Left forelimb (tissue), 1 donor: ENCODE results near the gene RAX2.

Experiments used
- DNase-seq: peaks from one replicate; pipeline ENCODE4 v3.0.0-alpha.2; 2018; ENCODE audit warnings: low spot score

RAX2 gene

DNA sequence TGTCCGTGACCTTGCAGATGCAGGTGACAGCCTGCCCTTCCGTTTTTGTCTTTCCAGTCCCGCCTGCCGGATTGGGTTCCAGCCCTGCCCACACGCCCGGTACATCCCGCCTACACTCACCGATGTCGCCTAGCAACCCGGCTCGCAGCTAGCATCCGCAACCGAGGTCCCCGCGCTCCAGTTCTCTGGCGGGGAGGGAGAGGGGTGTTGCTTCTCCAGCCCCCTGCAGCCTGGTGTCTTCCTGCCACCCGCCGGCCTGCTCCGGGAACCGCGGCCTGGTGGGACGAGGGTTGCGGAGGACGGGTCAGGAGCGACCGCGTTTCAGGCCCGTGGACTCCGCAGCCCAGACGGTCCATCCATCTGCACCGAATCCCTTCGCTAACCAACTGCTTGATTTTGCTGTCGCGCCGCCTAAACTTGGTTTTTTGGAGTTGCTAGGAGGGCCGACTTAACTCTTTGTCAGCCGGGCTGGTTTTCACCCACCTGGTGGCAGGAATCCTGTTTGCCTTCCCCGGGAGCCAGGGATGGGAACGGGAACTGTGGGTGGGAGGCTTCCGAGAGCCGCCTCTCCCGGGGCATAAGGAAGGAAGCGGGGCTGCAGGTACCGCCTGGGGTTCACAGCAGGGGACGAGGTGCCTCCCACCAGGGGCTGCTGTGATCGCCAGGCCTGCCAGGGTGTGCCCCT, 29.5 kb upstream of the RAX2 start:
- DNase-seq = no peak

DNA sequence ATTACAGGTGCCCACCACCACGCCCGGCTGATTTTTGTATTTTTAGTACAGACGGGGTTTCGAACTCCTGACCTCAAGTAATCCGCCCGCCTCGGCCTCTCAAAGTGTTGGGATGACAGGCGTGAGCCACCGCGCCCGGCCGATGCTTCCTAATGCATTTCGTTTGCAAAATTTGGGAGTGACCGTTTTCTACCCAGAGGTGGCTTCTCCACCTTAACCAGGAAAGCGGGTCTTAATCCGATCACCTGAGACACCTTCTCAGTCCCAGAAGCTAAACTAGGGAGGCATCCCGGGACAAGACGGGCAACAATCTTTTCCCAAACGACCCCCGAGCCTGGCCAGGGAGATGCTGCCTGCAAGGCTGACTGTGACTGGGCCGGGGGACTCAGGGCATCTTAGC, 29.0 kb upstream of the RAX2 start:
- DNase-seq = peak; percentile 55

DNA sequence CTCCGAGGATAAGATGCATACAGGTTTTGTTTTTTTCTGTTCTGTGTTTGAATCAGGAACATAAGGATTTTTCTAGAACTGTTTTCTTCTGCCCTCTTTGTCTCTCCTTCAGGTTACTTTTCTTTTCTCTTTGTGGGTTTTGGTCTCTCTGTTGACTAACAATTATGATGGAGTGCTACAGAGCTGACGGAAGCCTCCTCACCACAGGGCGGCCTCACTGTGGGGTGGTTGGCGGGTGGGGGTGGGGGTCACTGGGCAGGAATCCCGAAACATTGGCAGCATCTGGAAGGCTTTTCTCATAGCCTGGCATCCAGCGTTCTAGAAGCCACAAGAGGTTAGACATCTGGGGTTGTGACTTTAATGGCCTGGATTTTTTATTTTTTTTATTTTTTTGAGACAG, 26.1 kb upstream of the RAX2 start:
- DNase-seq = no peak

DNA sequence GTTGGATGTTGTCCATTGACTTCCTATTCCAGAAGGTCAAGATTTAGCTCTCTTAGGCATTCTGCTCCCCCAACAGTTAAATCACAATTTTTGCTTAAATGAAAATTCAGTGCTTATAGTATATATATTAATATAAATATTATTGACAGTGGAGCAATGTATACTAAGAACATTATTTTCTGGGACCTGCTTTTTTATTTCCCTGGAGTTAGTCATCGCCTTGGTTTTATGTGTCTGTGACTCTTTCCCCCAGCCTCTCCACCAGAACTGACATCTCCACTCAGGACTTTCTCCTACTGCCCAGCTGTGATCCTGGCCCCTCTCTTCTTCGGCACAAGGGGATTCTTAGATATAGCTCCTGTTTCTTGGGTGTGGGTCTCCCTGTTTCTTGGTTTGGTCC, 24.3 kb upstream of the RAX2 start:
- DNase-seq = no peak

DNA sequence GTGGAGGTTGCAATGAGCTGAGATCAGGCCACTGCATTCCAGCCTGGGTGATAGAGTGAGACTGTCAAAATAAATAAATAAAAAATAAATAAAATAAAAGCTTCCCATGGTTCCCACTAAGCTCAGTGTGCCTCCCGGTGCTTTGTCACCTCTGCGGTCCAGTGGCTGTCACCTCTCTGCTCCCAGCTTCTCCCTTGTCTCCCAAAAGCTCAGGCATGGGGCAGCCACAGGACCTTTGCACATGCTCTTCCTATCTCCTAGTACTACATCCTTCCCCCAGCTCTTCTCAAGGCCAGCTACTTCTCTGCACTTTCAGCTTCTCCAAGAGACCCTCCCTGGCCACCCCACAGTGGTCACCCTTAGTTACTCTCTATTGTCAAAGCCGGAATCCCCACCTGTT, 21.8 kb upstream of the RAX2 start:
- no peak for DNase-seq

DNA sequence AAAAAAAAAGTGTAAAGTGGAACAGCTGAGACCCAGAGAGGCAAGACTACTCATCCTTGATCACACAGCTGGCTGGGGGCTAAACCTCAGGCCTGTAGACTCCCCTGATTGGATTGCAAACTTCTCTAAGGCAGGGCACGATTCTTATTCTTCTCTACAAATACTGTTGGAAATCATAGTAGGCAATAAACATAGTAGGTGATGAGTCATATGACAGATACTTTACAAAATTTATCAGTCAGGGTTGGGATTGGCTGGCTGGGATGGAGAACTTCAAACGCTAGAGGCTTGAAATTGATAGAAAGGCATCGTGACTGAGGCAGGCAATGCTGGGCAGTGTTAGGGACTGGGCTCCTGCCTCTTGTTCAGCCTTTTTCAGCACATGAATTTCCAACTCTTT, 20.1 kb upstream of the RAX2 start:
- DNase-seq = no peak

DNA sequence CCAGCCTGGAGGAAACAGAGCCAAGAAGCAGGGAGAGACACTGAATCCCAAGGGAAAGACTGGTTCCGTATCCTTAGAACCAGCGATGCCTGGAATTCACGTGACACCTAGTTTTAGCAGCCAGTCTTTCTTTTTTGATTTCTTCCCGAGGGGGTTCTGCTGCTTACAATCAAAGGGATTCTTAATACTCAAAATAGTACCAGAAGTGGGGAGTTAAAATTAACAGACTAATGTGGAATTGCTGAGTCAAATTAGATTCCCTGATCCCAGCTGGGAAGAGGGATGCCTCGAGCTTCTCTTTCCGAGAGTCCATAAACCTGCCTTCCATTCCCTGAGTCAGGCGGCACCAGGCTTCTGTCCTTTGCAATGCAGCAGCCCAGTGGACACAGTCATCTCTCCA, 18.9 kb upstream of the RAX2 start:
- no peak for DNase-seq

DNA sequence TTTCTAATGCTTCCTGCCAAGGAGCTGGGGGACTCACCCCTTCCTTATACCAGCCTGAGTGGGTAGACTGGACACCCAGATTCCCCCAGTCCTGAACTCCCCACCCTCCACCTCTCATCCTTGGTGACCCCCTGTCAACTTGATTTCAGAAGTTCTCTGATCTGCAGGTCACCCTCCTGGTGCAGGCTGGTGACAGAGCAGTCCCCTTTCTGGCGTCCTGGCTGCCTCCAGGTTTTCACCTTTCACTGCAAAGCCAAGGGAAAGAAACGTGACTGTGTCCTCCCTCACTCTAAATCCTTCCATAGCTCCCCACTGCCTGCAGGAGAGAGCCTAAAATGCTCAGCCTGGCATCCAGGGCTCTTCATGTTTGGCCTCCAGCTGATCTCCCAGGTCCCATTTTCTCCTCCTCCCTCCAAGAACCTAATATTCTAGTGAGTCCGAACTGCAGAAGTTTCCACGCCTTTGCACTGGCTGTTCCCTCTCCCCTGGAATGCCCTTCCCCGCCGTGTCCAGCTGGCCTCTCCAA, 18.2 kb upstream of the RAX2 start:
- no peak for DNase-seq

DNA sequence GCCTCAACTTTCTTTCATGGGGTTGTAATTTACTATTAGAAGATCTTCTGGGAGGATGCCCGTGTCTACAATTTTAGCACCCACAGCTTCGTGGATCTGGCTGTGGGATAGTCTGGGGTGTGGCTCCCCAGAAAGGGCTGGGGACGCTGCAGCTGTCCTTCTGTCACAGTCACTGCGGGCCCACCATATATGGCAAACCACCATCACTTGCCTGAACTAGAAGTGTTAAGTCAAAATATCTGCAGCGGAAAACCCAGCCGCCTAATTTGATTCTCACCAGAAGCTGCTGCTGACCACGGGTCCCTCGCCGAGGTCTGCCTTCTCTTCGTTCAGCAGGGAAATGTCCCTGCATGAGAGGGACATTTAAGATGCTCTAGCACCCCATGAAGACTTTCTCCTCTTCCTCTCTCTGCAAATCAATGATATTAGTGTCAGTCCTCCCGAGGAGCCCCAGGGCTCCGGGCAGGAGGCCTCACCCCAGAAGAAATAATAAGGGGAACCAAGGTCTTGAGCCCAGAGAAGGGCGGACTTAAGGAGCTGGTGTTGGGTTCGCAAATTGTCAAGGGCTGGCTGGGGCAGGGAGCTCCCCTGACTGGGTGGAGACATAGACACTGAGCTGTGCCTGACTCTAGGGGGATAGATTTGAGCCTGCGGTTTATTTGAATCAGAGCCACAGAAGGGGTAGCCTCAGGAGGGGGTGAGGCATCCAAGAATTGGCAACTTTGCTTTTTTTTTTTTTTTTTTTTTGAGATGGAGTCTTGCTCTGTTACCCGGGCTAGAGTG, 17.2 kb upstream of the RAX2 start:
- DNase-seq = no peak

DNA sequence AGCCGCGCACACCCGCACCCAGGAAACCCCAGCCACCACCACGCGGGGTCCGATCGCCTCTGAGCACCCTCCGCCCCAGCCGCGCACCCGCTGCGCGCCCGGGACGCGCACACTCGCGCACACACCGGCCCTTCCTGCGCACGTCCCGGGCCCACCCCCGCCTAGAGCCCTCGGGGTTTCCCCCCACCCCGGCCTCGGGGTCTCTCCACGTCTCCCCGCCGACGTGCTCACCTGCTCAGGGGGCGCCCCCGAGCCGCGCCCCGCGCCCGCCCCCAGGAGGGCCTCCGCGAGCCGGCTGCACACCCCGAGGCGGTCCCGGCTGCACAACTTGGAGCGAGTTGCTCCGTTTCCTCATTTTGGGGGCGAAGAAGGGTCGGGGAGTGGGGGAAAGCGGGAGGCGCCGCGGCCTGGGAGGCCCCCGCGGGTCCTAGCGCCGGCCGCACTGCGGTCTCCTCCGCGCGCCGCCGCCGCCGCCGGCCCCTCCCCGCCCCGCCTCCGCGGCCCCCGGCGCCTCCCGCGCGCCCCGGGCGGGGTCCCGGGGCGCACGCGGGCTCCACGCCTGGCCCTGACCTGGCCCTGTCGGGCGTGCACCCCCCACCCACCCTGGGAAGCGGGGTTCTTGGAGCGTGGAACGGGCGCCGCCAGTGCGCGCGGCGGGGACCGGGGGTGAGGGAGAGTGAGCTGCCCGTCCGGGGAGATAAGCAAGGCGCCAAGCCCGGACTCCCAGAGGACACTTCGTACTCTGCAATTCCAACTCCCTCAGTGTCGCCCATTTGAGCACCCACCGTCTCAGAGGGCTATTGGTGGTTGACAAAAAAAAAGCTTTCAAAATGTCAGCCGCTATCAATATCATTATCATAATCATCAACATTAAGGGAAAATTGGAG, 14.2 kb upstream of the RAX2 start, which contains the start of gene MATK:
TSS of gene MATK (minus strand) at position 444 of the 887 bp plus-strand sequence. CDS start 1,246 bp downstream, outside the sequence.
- no peak for DNase-seq

DNA sequence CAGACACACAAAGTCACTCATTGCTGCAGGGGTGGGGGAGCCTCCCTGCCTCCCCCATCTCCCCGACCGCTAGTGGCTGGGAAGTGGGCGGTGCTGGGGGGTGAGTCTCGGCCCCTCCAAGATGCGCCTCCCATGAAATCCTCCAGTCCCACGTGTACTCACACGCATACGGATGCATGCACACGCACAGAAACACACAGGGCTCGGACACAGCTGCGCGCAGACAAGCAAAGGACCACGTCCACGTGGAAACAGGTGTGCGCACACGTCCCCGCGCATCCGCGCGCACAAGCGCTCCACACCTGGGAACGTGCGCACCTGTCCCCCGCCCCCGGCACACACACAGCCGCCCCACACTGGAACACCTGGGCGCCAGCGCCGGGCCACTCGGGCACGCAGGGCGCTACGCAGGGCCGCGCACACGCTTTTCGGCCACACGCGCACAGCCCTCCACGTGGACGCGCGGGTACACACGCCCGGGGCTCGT, 13.5 kb upstream of the RAX2 start:
- DNase-seq = no peak

DNA sequence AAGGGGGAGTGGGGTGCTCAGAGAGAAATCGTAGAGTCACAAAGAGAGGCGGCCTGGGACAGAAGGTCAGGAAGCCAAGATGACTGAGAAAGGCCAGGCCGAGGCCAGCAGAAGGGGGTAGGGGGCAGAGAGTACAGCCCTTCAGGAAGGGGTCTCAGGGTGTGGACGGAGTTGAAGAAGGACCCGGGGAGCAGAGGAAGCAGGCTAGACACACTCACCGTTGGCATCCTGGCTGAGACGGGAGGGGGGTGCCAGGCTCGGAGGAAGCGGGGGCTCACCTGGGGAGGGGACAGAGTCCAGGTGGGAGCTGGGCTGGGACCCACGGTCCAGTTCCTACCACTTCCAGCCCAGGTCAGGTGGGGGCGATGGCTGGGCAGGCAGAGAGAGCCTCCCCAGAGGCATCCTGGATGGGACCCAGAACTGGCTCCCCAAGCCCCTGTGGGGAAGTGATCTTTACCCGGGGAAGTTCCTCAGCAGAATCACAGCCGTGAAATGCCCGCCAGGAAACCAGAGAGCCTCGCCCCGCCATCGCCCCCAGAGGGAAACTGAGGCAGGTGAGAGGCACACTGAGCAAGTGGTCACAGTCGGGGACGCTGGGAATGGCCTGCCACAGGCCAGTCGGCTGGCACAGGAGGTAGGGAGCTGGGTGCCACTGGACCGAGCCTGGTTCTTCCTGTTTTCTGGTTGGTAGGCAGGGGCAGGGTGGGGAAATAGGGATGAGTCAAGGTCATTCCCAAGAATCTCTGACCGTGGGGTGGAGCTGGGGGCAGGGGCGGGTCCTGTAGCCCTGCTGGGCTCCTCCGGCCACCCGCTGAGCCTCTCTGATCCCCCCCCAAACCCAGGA, 12.8 kb upstream of the RAX2 start:
- no peak for DNase-seq

DNA sequence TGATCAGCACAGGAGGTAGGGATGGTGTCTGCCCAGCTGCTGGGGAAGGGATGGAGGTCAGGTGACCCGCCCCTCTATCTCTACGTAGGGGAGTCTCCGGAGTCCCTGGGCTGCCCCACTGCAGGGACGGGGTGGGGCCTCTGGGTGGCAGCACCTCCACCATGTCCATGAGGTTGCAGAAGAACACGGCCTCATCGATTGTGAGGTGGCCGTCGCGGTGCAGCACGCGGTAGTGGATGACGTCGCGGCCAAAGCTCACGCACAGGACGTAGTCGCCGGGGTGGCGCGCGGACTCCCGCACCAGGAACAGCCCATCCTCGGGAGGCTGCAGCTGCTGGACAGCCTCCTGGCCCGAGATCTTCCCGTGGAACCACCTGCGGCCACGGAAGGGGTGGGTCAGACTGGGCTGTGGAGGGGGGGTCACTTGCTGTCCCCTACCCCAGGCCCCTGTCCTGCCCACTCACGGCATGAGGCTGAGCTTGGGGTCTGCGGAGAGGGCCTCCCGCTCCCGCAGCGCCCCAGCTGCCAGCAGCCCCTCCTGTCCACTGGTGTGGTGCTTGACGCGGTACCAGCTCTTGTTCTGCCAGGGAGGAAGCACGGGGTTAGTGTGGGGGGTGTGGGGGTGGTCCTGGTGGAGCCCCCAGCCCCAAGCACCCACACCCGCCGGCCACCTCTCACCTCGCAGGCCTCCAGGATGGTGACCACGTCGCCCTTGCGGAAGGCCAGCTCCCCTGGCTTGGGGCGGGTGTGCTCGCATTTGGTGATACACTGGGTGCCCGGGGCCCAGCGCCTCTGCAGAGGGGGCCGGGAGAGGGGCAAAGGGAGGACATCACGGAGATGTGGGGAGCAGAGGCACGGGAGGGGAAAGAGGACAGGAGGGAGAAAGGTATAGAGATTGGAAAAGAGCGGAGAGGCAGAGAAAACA, 11.9 kb upstream of the RAX2 start:
- DNase-seq = no peak

DNA sequence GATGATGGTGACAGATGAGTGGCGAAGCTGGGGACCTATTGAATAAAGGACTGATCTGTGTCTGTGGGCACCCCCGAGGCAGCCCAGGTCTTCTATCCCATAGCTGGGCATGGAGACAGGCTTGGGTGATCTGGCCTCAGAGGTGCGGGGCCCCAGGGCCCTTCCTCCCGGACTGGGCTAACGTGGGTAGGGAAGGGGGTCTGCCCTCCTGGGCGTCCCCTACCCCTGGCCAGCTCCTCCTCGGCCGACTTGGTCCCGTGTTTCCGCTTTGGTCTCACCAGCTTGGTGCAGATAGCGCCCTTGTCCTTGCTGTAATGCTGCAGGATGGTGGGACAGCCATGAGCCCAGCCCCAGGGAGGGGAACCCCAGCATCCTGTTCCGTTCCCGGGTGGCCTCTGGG, 10.9 kb upstream of the RAX2 start:
- no peak for DNase-seq

DNA sequence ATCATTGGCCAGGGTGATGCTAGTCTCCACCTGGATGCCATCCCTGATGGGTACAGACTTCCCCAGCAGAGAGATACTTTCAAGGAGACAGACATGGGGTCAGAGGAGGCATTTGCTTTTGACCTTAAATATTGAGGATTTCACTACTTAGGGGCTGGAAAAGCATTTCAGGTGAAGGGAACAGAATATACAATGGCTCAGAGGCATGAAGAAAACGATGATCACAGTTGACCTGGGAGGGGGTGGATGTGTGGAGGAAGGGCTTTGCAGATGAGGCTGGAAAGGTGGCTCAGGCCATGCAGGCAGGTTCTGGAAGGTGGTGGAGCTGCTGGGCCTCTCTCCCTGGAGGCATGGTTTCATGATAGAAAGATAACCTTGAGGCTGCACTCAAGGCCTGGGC, 10.3 kb upstream of the RAX2 start:
- no peak for DNase-seq

DNA sequence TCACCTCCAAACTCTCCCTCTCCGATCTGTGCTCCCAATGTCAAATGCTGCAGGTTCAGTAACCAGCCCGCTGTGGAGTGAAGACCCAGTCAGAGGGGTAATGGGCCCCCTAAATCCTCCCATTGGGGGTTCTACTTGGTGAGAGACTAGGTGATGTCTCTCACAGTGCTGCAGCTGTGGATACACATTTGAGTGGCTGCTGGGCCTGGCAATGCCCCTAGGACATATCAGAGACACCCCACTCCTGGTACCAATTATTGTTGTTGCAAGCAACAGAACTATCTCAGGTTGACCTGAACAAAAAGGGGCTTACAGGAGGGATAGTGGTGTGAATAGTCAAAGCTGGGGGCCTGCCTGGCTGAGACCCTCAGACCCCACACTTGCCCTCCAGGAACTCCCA, 9.6 kb upstream of the RAX2 start:
- DNase-seq = no peak

DNA sequence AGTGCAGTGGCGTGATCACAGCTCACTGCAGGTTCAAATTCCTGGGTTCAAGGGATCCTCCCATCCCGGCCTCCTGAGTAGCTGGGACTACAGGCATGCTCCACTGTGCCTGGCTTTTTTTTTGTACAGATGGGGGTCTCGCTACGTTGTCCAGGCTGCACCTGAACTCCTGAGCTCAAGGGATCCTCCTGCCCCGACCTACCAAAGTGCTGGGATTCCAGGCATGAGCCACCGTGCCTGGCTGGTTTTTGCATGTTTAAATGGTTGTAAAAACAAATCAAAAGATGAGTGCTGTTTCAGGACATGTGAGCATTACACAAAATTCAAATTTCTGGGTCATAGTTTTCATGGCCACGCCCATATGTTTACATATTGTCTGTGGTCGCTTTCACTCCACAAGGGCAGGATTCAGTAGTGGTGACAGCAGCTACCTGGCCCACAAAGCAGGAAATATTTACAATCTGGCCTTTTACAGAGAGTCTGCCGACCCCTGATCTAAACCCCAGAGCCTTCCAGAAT, 8.8 kb upstream of the RAX2 start:
- DNase-seq = no peak

DNA sequence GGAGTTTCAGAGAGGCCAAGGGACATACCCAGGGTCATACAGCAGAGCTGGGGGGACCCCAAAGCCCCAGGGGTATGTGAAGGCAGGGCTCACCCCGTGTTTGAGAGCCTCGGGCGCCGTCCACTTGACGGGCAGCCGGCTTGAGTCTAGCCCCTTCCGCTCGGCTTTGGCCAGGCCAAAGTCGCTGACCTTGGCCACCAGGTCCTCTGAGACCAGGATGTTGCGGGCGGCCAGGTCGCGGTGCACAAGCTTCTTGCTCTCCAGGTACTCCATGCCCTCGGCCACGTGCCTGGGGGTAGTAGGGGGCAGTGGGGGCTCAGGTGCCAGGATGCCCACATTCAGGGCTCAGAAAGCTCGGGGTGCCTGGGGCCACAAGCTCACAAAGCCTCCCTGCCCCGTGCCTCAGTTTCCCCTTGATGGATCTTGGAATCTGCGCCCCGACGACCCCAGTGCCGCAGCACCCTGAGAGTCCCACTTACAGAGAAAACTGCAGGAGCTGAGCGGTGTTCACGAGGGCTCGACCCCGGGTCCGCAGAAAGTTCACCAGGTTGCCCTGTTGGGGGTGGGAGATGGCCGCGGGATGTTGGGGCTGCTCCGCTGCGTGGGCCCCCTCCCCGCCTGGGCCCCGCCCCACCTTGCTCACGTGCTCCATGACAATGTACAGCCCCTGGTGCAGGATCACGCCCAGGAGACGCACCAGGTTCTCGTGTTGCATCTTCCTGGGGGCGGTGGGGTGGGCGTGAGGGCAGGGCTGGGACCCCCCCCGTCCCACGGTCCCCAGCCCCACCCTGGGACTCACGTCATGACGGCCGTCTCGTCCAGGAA, 7.1 kb upstream of the RAX2 start:
- no peak for DNase-seq
